Measurements from ENCODE around the gene KRT75.

KRT75 gene

DNA sequence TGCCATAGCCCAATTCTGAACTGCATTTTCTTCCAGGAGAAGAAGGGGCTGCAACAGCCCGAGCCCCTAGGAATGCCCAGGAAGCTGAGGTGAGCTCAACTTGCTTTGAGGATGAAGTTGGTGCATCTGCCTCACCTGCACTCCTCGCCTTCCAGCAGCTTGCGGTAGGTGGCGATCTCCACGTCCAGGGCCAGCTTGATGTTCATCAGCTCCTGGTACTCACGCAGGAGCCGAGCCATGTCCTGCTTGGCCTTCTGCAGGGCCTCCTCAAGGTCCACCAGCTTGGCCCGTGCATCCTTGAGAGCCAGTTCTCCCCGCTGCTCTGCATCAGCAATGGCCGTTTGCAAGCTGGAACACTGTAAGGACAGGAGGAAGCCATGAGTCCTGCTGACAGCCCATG is 6.0 kb downstream of the KRT75 start:
- no peaks in the 10 kb centered on the region for H3K9me3 ChIP-seq (ENCODE audit: control insufficient read depth, insufficient read depth, low read depth, low read length)
- H3K36me3 ChIP-seq (ENCODE audit: control insufficient read depth in 2 of 2, insufficient read depth in 1 of 2, low read length in 2 of 2), result no peaks in the 10 kb centered on the region
- ChIA-PET POLR2A (no interaction called here), CTCF (interaction anchor here (0.9 to 1.7 kb wide), 4 partner anchors 15 to 79 kb away, joined by 3 to 6 read pairs (median 4); no protein-coding TSS in a partner anchor)
- TF ChIP-seq ZNF138 (tag by site-specific recombination; IDR thresholded peaks at IDR 0.05; ENCODE audit: borderline replicate concordance) (no peak), ZNF48 (tag by site-specific recombination; IDR thresholded peaks at IDR 0.05) (no peak), ZNF214 (tag by site-specific recombination; IDR thresholded peaks at IDR 0.05; ENCODE audit: borderline replicate concordance) (no peak), ZNF366 (tag by site-specific recombination; conservative IDR thresholded peaks at IDR 0.05) (no peak), KLF7 (tag by site-specific recombination; IDR thresholded peaks at IDR 0.05; ENCODE audit: borderline replicate concordance) (no peak), ZNF626 (tag by site-specific recombination; IDR thresholded peaks at IDR 0.05) (no peak), ZNF391 (tag by site-specific recombination; IDR thresholded peaks at IDR 0.05; ENCODE audit: borderline replicate concordance, low read depth) (no peak), ZNF211 (tag by site-specific recombination; IDR thresholded peaks at IDR 0.05; ENCODE audit: low read depth) (no peak), BCL11B (tag by site-specific recombination; IDR thresholded peaks at IDR 0.05; ENCODE audit: low read depth) (no peak), KLF10 (tag by site-specific recombination; IDR thresholded peaks at IDR 0.05) (no peak), SP2 (tag by site-specific recombination; IDR thresholded peaks at IDR 0.05) (no peak), ZNF549 (tag by site-specific recombination; IDR thresholded peaks at IDR 0.05) (no peak), ZEB2 (tag by site-specific recombination; IDR thresholded peaks at IDR 0.05) (no peak), WT1 (tag by site-specific recombination; IDR thresholded peaks at IDR 0.05) (no peak)
- TF ChIP-seq, protein P1, sequence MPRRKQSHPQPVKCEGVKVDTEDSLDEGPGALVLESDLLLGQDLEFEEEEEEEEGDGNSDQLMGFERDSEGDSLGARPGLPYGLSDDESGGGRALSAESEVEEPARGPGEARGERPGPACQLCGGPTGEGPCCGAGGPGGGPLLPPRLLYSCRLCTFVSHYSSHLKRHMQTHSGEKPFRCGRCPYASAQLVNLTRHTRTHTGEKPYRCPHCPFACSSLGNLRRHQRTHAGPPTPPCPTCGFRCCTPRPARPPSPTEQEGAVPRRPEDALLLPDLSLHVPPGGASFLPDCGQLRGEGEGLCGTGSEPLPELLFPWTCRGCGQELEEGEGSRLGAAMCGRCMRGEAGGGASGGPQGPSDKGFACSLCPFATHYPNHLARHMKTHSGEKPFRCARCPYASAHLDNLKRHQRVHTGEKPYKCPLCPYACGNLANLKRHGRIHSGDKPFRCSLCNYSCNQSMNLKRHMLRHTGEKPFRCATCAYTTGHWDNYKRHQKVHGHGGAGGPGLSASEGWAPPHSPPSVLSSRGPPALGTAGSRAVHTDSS (tag by site-specific recombination; IDR thresholded peaks at IDR 0.05), result no peak
- TF ChIP-seq, protein P2, sequence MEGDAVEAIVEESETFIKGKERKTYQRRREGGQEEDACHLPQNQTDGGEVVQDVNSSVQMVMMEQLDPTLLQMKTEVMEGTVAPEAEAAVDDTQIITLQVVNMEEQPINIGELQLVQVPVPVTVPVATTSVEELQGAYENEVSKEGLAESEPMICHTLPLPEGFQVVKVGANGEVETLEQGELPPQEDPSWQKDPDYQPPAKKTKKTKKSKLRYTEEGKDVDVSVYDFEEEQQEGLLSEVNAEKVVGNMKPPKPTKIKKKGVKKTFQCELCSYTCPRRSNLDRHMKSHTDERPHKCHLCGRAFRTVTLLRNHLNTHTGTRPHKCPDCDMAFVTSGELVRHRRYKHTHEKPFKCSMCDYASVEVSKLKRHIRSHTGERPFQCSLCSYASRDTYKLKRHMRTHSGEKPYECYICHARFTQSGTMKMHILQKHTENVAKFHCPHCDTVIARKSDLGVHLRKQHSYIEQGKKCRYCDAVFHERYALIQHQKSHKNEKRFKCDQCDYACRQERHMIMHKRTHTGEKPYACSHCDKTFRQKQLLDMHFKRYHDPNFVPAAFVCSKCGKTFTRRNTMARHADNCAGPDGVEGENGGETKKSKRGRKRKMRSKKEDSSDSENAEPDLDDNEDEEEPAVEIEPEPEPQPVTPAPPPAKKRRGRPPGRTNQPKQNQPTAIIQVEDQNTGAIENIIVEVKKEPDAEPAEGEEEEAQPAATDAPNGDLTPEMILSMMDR (tag by site-specific recombination; IDR thresholded peaks at IDR 0.05), result no peak
- H3K4me3 ChIP-seq (ENCODE audit: low read depth, low read length), result no peak overlapping the region
- H3K4me1 ChIP-seq (ENCODE audit: control insufficient read depth, insufficient read depth, low read length), result no peaks in the 10 kb centered on the region
- H3K27ac ChIP-seq (ENCODE audit: extremely low read depth, low read depth, low read length), result no peak overlapping the region

DNA sequence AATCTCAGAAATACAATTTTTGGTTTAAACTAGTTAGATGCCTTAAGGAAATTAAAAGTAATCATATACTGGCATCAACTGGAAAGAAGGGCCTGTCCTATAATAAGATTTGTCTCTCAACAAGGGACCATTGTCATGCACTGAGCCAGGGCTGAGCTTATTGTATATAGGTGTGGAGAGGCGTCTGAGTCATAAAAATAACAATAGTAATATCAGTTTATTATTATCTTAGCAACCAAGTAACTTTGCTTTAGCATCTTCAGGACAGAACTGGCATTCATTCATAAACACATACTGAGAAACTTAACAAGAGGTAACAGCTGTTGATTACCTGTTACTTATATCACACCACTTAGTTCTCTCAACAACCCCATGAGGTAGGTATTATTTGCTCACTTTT is 7.1 kb downstream of the KRT75 start:
- H3K9me3 ChIP-seq (ENCODE audit: control insufficient read depth, insufficient read depth, low read depth, low read length), result no peaks in the 10 kb centered on the region
- no peaks in the 10 kb centered on the region for H3K4me1 ChIP-seq (ENCODE audit: control insufficient read depth, insufficient read depth, low read length)
- POLR2A ChIA-PET, result interaction anchor here (0.6 kb wide), 1 partner anchor 185 kb away, joined by 3 read pairs; no protein-coding TSS in a partner anchor
- H3K27ac ChIP-seq (ENCODE audit: extremely low read depth, low read depth, low read length), result no peak overlapping the region
- no peak for TF ChIP-seq ZNF146 (tag by site-specific recombination; IDR thresholded peaks at IDR 0.05)
- TF ChIP-seq, protein P3, sequence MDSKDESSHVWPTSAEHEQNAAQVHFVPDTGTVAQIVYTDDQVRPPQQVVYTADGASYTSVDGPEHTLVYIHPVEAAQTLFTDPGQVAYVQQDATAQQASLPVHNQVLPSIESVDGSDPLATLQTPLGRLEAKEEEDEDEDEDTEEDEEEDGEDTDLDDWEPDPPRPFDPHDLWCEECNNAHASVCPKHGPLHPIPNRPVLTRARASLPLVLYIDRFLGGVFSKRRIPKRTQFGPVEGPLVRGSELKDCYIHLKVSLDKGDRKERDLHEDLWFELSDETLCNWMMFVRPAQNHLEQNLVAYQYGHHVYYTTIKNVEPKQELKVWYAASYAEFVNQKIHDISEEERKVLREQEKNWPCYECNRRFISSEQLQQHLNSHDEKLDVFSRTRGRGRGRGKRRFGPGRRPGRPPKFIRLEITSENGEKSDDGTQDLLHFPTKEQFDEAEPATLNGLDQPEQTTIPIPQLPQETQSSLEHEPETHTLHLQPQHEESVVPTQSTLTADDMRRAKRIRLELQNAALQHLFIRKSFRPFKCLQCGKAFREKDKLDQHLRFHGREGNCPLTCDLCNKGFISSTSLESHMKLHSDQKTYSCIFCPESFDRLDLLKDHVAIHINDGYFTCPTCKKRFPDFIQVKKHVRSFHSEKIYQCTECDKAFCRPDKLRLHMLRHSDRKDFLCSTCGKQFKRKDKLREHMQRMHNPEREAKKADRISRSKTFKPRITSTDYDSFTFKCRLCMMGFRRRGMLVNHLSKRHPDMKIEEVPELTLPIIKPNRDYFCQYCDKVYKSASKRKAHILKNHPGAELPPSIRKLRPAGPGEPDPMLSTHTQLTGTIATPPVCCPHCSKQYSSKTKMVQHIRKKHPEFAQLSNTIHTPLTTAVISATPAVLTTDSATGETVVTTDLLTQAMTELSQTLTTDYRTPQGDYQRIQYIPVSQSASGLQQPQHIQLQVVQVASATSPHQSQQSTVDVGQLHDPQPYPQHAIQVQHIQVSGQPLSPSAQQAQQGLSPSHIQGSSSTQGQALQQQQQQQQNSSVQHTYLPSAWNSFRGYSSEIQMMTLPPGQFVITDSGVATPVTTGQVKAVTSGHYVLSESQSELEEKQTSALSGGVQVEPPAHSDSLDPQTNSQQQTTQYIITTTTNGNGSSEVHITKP (tag by site-specific recombination; IDR thresholded peaks at IDR 0.05), result no peak
- no peak for TF ChIP-seq KLF1 (tag by site-specific recombination; IDR thresholded peaks at IDR 0.05)
- no peaks in the 10 kb centered on the region for H3K36me3 ChIP-seq (ENCODE audit: control insufficient read depth in 2 of 2, insufficient read depth in 1 of 2, low read length in 2 of 2)
- no peak overlapping the region for H3K4me3 ChIP-seq (ENCODE audit: low read depth, low read length)
- CTCF ChIA-PET, result interaction anchor here (0.8 to 1.7 kb wide), 5 partner anchors 11 to 80 kb away, joined by 3 to 6 read pairs (median 3); no protein-coding TSS in a partner anchor

Data from HEK293 (cell line).